ENCODE data around the gene EMC8. TPM values are rescaled to one million over a fixed set of nuclear protein-coding genes. Genes with fewer than 3 reads are reported as not detected.

The EMC8 gene
- total RNA-seq, 1 experiment from 2014 or later: 73.0 TPM

GRCh38 chr16:85845266-85845665, 45.9 kb upstream of the EMC8 start:
- Histone ChIP-seq H3K4me1 (ENCODE audit: control insufficient read depth in 1 of 2, insufficient read depth in 2 of 2, low read length in 2 of 2) (no peaks in the 10 kb centered on the region), H3K4me3 (replicated peaks in 1 of 2; ENCODE audit: low read depth in 1 of 2, low read length in 2 of 2) (no peak overlapping the region), H3K9ac (ENCODE audit: low read length) (no peak overlapping the region), H3K27me3 (ENCODE audit: insufficient read depth, low read length) (0 out of 2 replicates have a peak, but pooled peaks cover 16% of the 10 kb centered on the region), H4K20me1 (ENCODE audit: insufficient read depth) (no peaks in the 10 kb centered on the region), H3K79me2 (ENCODE audit: insufficient read depth, low read length) (no peaks in the 10 kb centered on the region), H3K4me2 (ENCODE audit: low read length) (no peak overlapping the region), H2AFZ (ENCODE audit: low read depth, low read length, poor library complexity, severe bottlenecking) (no peak overlapping the region), H3K27ac (ENCODE audit: low read depth, low read length) (no peak overlapping the region), H3K36me3 (ENCODE audit: control insufficient read depth in 1 of 2, insufficient read depth in 2 of 2, low read length in 2 of 2) (no peaks in the 10 kb centered on the region), H3K9me2 (ENCODE audit: insufficient read depth) (no peaks in the 10 kb centered on the region), H3K9me3 (ENCODE audit: control insufficient read depth in 1 of 2, insufficient read depth in 1 of 2, low read depth in 1 of 2, low read length in 2 of 2) (no peaks in the 10 kb centered on the region)
- CTCF ChIA-PET: no interaction called here
- no TSS peak for BruUV-seq (replicated peaks)
- RAD21 ChIA-PET (ENCODE audit: low non-redundant PET in 1 of 2, low total read pairs in 2 of 2, uncharacterized antibody in 2 of 2, unreplicated experiment in 2 of 2): no interaction called here
- intact Hi-C loops (cut with micrococcal nuclease): no loop called here
- POLR2A ChIA-PET: no interaction called here
- DNase-seq (ENCODE audit: low read depth, low spot score): no peak
- no peak for TF ChIP-seq EZH2phosphoT487 (IDR thresholded peaks at IDR 0.05; ENCODE audit: borderline replicate concordance)
- TF ChIP-seq CTCF (IDR thresholded peaks at IDR 0.05 in 2 of 3, conservative IDR thresholded peaks at IDR 0.05 in 1 of 3; ENCODE audit: borderline replicate concordance in 1 of 3, insufficient read depth in 1 of 3, low read depth in 2 of 3, low read length in 2 of 3): no peak
- no peak for TF ChIP-seq ATF3 (IDR thresholded peaks at IDR 0.05)
- no peak for TF ChIP-seq JUND (IDR thresholded peaks at IDR 0.05)
- TF ChIP-seq SP1 (IDR thresholded peaks at IDR 0.05; ENCODE audit: low read depth): no peak
- TF ChIP-seq FOSL1 (IDR thresholded peaks at IDR 0.05; ENCODE audit: low read depth): no peak
- no peak for TF ChIP-seq CBX3 (IDR thresholded peaks at IDR 0.05; ENCODE audit: low read depth)
- no peak for TF ChIP-seq POLR2A (IDR thresholded peaks at IDR 0.05; ENCODE audit: borderline replicate concordance, extremely low read depth, insufficient read depth, insufficient read length)
- TF ChIP-seq ZBTB33 (IDR thresholded peaks at IDR 0.05; ENCODE audit: extremely low read depth, insufficient replicate concordance, low read length): no peak
- TF ChIP-seq RAD21 (IDR thresholded peaks at IDR 0.05; ENCODE audit: low read depth): no peak
- no peak for ATAC-seq
